Measurements from ENCODE around the gene C16orf92.
"Not testable (repeated sequence)": the region's sequence is repeated elsewhere in the genome, so short reads cannot be mapped to it uniquely, and the experiment has no call there.

The C16orf92 gene

DNA sequence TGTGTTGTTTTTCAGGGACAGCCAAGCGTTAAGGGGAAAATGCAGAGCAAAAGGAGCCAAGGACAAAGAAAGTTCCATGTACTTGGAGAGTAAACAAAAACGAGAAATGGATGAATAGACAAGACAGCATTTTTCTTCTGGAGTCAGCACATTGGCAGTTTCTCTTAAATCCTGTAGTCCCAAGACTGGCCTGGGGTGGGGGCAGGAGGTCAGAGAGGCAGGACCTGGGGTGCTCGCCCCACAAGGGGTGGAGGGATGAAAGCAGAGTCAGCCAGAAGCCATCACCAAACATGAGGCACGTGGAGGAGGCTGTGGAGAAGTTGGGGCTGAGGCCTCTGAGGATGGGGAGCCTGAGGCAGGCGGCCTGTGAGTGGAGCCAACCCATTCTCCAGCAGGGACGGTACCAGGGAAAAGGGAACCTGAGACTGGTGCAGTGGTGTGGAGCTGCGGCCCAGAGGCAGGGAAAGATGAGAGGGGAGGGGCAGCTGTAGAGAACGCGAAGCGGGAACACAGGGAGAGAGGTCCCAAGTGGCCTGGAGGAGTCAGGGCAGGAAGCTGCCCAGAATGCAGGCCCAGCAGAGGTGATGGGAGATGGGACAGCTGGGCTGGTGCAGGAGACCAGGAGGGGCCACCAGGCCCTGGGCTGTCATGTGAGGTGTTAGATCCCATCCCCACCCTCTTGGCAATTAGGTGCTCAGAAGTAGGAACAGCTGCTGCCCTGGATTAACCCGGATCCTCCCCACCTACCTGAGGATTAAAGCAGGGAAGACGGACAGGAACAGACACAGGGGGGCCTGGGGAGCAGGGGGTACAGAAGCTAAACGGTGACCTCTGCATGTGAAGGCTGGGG lies 4.8 kb downstream of the C16orf92 start:
- no peak for DNase-seq

DNA sequence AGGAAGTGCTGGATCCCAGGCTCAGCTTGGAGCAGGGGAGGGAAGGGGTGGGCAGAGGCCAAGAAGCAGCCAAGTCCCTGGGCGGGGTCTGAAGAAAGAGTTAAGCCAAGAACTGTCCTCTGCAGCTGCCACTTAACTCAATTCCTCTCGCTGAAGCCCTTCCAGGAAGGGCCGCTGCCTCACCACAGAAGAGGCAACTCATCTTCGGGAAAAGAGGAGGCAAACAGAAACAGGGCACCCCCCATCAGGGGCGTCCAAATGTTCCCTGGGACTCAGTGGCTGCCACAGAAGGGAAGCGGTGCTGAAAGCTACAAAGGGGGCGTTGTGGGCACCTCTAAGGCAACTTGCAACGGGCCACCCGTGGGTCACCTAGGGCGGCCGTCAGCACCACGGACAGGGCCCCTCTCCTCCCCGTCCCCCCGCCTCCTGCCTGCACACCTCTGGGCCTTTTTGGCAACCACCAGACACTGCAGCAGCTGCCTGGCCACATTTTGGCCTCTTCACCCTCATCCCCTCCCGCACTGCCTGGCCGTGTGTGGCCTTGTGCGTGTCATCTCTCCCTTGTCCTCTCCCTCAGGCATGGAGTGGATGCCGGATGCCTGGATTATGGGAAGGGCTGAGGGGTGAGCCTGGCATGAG lies 5.6 kb downstream of the C16orf92 start:
- DNase-seq, result no peak

DNA sequence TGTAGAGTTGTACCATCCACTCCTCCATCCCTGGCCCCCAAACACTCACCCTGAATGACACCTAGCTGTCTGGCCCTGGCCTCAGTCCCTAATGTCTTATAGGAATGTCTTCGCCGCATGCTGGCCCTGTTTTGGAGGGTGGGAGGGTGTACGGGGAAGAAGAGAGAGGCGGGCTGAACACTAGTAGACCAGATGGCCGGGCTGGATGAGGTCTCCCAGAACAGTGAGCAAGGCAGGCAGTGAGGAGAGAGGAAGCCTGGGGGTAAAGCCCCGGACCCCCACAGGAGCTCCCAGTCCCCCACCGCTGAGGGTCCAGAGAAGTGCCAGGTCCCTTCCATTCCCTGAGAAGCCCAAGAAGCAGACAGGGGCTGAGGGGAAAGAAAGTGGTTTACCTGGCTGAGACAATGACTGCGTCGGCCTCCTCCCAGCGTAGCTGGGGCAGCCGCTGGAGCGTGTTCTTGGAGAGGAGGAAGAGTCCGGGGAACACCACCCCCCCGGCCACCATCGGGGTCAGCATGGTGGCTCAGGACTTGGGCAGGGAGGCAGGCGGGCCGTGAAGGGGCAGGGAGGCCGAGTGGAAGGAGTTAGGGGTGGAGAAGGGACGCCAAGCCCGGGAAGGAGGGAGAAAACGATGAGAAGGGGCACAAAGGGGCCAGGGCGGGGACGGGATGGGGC lies 7.2 kb downstream of the C16orf92 start:
- DNase-seq, result no peak

DNA sequence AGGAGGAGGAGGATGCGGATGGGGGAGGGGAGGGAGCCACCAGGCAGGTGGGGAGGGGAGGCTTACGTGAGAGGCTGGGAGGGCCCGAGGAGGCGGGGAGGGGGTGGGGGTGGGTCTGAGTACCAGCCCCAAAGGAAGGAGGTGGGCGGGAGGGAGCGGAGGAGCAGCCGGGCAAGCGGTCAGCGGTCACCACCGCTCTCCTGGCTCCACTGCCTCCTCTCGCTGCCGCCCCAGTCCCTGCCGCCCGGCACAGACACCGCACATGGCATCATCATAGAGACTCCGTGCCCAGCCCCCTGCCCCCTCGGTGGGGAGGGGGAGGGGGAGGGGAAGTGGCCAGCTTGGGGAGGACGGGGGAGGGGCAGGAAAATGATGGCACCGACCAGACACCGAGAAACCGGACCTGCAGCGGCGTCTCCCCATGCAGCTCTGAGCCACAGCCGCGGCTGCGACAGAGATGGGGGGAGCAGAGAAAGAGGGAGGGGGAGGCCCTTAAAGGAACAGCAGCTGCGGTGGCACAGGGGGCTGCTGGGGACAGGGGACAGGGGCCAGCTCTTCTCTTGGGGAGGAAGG lies 7.9 kb downstream of the C16orf92 start, which contains the start of gene TLCD3B:
TLCD3B (minus strand) TSS at position 431 of the 573 bp plus-strand sequence. CDS start 744 bp downstream, outside the sequence.
- DNase-seq, result no peak

DNA sequence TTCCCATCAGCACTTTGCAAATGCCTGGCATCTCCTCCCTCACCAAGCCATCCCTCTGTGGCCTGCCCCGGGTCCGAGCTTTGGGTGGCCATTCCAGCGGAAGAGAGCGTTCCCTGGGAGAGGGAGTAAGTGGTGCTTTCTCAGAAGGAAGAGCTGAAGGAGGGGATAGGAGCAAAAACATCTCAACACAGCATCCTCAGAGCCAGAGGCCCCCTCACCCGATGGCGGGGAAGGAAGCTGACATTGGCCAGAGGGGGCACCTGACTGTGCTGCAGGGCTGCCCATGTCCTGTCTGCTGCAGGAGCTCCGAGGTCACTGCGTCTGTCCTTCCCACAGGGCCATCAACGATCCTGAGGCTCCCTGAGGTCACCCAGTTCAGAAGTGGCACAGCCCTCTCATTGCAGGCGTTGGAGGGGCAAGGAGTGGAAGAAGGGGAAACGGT lies 8.5 kb downstream of the C16orf92 start:
- DNase-seq, result no peak

DNA sequence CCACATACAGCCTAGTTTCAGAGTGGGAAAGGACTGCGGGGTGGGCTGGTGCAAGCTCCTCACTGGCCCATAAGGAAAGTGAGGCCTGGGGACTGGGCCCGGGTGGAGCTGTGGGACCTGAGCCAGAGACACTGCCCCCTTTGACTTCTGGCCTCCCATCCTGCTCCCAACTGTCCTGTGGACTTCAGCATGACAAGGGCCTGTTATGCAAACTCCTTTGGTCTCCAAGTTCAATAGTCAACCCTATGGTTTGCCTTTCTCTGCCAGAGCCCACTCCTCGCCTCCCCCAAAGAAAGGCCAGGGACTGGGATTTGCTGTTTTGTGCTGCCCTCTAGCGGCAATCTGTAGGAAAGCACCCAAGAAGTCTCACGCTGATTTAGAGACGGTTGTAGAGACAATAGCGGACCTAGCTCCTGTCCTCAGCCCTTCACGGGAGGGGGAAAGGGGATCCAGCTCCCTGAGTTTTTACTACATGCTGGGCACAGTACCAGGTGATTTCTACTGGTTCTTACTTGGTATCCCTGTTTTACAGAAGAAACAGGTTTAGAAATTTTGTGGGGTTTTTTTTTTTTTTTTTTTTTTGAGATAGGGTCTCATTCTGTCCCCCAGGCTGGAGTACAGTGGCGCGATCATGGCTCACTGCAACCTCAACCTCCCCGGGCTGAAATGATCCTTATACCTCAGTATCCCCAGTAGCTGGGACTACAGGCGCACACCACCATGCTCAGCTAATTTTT lies 9.3 kb downstream of the C16orf92 start:
- peak; percentile 59 to 77 for DNase-seq

DNA sequence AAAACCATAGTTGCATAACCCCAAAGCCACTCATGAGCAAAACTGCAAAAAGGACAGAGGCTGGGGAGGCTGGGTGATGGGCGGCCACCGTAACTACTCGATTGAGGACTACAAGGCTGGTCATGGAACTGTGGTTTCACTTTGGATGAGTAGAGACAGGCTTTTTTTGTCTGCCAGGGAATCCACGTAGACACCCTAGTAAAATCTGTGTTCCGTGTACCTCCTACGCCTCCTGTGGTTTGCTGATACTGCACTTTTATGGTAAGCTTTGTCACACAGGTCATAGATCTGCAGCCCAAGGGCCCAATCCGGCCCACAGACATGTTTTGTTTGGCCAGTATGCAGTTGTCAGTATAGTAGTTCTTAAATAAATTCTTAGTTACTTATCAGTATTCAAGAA lies 10.3 kb downstream of the C16orf92 start:
- no peak for DNase-seq

DNA sequence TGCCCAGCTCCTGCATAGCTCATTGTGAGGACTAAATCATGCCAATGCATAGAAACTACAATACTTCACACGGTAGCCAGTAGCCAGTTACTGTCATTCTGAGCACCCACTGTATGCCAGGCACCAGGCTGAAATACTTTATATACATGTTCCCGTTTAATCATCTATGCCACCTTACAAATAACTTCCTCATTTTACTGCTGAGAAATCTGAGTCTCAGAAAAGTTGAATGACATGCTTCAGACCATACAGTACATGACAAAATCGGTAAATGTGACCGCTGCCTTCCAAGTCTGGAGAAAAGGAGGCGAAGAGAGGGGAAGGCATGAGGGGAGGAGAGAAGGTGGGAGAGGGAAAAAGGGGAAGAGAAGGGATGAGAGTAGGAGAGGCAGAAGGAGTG lies 17.2 kb downstream of the C16orf92 start:
- no peak for DNase-seq

DNA sequence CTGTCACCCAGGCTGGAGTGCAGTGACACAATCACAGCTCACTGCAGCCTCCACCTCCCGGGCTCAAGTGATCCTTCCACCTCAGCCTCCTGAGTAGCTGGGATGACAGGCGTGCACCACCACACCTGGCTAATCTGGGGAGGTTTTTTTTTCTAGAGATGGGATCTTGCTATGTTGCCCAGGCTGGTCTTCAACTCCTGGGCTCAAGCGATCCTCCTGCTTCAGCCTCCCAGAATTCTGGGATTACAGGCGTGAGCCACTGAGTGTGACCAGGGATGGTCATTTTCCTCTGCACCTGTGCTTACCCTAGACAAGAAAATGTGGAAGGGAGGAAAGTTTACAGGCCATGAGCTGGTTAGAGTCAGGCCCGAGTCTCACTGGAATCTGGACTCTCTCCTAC lies 17.7 kb downstream of the C16orf92 start:
- not testable (repeated sequence) for DNase-seq

DNA sequence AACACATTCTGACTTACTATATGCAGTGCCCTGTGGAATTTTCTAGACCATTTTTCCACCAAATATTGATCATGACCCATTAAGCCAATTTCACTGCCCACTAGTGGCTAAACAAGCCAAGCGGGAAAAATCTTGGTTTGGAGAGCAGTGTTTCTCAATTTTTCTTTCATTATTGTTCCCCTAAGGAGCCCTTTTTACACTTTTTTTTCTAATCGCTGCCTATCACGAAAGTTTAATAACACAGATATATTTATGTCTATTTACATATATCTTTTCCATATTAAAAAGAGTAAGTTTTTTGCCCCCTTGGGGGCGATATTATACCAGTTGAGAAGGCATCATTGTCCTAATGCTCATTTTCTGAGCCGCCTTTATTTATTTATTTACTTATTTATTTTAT lies 18.8 kb downstream of the C16orf92 start:
- DNase-seq, result peak in 1 of 2 donors; percentile 54

DNA sequence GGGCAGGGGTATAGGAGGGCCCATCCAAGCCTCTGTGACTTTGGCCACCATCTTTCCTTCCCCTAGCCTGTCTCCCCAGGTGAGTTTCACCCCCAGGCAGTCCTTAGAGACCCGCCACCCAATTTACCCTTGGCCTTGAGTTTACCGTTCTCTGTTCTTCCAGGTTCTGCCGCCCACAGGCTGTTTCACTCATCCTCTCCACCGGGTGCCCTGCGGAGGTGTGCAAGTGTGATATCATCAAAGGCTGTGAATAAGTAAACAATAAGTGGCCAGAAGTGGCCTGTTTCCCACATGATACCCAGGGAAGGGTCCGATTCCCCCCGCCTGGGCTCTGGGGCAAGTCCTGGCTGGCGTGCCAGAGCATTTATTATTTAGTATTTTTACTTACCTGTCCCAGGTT lies 23.2 kb downstream of the C16orf92 start:
- no peak for DNase-seq

DNA sequence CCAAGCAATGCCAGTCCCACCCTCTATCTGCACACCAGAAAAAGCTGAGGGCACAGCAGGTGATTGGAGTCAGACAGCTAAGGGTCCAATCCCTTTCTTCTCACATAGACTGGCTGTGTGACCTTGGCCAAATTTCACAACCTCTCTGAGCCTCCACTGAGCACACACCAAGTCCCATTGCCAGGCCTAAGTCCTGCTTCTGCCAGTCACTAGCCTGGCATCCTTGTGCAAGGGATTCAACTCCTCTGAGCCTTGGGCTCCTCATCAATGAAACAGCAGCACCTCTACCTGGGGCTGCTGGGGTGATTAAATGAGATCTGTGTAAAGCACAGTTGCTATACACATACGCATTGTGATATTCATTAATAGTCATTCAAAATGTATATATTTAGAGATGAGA lies 23.6 kb downstream of the C16orf92 start:
- DNase-seq, result no peak

DNA sequence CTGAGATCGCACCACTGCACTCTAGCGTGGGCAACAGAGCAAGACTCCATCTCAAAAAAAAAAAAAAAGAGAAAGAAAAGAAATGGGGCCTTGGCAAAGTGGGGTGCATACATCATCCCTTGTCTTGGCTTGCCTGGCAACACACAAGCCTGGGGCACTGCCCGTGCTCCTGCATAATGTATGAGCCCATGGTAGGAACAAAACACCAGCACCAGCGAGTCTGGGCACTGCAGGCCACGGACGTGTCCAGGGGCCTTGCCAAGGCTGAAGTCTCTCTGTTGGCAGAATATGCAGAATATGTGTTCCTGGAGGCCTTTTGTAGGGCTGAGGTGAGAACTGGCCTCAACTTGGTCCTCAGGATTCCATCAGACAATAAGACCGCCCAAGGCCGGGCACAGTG lies 26.9 kb downstream of the C16orf92 start:
- DNase-seq, result no peak

DNA sequence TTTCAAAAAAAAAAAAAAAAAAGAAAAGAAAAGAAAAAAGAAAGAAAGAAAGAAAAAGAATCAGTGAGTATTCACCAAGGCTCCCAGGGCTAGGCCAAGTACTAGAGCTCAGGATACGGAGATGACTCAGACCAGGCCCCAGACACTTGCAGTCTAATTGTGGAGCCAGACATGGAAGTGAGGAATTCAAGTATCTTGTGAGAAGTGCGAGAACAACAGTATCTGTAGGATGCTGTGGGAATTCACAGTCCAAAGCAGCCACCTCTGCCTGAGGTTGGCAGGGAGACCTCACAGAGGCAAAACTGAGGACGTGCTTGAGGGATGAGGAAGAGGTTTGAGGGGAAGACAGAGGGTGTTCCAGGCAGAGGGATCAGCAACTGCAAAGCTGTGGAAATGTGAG lies 28.5 kb downstream of the C16orf92 start:
- DNase-seq, result no peak

DNA sequence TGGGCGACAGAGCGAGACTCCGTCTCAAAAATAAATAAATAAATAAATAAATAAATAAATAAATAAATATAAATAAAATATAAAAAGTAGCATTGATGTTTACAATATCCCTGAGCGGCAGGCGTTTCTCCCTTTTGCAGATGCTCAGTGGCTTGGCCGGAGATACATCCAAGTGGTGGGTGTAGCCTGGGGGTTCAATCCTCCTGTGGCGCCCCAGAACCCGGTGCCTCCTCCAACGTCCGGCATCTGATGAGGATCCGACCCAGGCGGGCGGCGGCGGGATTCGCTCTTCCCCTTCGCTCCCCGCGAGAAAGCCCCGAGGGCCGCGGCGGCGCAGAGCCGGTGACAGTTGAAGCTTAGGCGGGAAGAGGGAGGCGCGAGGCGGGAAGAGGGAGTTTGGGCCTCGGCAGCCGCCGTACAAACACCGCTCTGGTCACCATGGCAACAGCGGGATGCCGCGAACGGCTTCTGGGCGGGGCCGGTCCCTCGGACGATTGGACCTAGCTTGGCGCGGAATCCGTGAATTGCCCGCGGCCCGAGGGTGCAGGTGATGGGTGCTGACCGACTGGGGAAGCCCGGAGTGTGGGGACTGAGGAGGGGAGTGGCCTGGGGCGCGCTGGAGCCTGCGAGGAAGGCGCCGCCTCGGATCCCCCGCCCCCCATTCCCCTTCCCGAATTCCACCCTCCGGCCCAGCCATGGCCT lies 29.8 kb downstream of the C16orf92 start:
- peak; percentile 90 to 91 for DNase-seq

DNA sequence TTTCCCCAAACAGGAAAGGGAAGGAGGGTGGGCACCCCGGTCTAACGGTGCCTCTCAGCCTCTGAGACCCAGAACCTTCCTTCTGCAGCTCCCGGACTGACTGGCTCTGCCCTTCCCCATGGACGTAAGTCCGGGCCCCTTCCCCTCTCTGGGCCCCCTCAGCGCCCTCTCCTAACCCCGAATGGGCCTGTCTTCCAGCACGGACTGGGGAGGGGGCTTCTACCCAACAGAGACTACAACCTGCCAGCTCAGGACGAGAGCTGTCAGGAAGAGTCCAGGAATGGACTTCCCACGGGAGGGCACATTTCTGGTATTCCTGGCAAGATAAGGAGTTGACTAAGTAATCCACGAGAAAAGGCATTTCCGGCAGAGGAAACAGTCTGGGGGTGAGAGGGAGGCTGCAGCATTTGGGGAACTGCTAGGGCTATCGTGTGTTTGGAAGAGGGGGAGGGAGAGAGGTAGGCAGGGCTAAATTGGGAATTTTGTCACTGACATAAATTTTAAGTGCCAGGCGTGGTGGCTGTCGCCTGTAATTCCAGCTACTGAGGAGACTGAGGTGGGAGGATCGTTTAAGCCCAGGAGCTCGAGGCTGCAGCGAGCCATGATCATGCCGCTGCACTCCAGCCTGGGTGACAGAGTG lies 30.5 kb downstream of the C16orf92 start:
- DNase-seq, result no peak

DNA sequence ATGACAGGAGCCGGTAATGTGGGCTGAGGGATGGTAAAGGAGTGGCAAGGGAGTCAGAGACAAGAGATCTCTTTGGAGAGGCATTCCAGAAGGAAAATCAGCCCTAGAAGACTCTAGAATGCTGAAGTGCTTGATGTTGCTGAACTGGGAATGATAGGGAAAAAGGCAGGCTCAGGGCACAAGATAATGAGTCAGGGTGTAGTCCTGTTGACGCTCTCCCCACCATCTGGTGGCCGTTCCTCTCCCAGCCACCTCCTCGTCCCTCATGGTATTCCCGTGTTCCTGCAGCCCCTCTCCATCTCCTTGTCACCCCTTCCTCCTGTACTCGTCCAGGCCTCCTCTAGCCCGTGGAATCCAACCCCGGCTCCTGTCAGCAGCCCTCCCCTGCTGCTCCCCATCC lies 31.5 kb downstream of the C16orf92 start:
- no peak for DNase-seq

DNA sequence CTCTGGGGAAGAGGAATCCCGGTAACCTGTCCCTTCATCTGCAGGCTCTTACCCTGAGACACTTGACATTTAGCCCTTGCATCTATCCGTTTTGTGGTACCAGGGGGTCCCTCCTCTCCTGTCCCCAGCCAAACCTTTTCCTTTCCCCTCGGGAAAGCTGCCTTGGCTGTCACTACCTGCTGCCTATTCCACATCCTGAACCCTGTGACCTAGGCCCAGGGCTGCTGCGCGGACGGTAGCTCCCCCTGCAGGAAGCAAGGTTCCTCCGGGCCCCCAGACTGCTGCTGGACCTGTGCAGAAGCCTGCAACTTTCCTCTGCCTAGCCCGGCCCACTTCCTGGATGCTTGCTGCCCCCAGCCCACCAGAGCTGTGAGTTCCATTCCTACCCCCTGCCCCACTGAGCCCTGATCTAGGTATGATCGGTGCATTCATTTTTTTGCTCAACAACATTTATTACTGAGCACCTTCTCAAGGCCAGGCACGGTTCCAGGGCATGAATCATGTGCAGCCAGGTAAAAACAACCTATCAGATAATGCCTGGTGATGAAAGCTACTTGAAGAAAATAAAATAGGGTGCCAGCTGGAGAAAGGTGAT lies 32.1 kb downstream of the C16orf92 start:
- DNase-seq, result peak in 1 of 2 donors; percentile 61

DNA sequence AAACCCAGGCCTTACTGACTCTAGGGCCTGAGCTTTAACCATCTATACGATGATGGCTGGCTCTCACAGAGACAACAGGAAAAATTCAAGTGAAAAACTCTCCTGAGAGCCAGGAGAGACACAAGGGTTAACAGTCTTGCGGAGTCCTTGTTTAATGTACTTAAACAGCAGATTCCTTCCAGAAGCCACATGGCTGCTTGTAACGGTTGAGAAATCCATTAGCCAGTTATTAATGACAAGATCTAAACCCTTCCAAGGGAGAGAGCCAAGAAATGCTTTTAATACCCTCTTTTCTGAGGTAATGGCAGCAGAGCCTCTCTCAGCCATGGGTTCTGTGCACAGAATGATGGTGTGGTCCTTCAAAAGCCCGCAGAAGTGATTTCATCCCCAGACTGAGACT lies 37.3 kb downstream of the C16orf92 start:
- no peak for DNase-seq

DNA sequence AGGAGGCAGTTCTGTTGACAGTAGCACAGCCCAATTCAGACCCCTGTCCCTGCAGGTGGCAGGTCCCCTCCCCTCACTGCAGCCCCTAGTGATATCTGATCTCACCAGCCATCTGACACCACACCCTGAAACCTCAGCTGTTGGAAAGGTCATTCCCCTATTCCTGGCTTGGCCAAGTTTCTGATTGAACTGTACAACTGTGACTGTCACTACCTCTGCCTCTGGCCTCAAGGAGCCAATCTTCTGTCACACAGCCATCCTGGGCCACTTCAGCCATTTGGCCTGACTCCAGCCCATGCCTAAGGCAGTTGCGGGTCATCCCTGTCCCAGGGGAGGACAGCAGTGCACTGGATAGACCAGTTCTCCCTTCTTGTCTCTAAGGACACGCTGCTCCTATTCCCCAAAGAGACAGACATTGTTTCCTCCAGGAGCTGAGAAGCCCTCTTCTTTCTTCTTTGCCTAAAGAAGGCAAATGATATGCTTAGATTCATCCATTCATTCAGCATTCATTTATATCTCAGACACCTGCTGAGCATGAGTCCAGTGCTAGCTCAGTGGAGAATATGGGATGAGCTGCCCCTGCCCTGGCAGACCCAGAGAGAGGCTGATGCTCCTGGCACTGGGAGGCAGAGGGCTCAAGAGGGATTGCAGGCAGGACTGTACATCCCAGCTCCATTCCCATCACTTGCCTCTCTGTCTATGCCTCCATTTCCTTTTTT lies 38.0 kb downstream of the C16orf92 start:
- DNase-seq, result no peak
